KMS-11 (cell line): ENCODE data around the gene PRKAR1B.

ENCODE experiments used
- H2AFZ ChIP-seq: fragments of 200-600 bp; sonication (generic); 2 replicates; pipeline ENCODE4 v1.6.1; 2016; ENCODE audit warnings: antibody characterized with exemption, mixed run types, low read depth
- H3K27ac ChIP-seq: fragments of 200-600 bp; sonication (generic); 2 replicates; pipeline ENCODE4 v1.6.1; 2016; ENCODE audit warnings: mild to moderate bottlenecking, mixed run types
- H3K27me3 ChIP-seq: fragments of 200-600 bp; sonication (generic); 2 replicates; pipeline ENCODE4 v1.6.1; 2017; ENCODE audit warnings: mild to moderate bottlenecking, low read depth, mixed run types, moderate library complexity; ENCODE audit not compliant: insufficient read depth
- H3K36me3 ChIP-seq: fragments of 200-600 bp; sonication (generic); 2 replicates; pipeline ENCODE4 v1.6.1; 2017; ENCODE audit warnings: mild to moderate bottlenecking, mixed run types; ENCODE audit not compliant: insufficient read depth
- H3K4me1 ChIP-seq: fragments of 200-600 bp; sonication (generic); 2 replicates; pipeline ENCODE4 v1.6.1; 2016; ENCODE audit warnings: mild to moderate bottlenecking, low read depth, mixed run types; ENCODE audit not compliant: poor library complexity, severe bottlenecking
- H3K4me2 ChIP-seq: fragments of 200-600 bp; sonication (generic); 2 replicates; pipeline ENCODE4 v1.7.0; 2016; ENCODE audit warnings: mild to moderate bottlenecking, mixed run types
- H3K4me3 ChIP-seq: fragments of 200-600 bp; sonication (generic); IDR thresholded peaks from 2 replicates; pipeline ENCODE4 v1.6.1; 2017; ENCODE audit warnings: low read depth, low read length, mixed read lengths; ENCODE audit not compliant: insufficient read depth
- H3K79me2 ChIP-seq: fragments of 200-600 bp; sonication (generic); 2 replicates; pipeline ENCODE4 v1.6.1; 2016; ENCODE audit warnings: low read depth, mixed run types; ENCODE audit not compliant: insufficient read depth
- H3K9ac ChIP-seq: fragments of 200-600 bp; sonication (generic); 2 replicates; pipeline ENCODE4 v1.6.1; 2016; ENCODE audit warnings: mild to moderate bottlenecking, mixed run types
- H4K20me1 ChIP-seq: fragments of 200-600 bp; sonication (generic); 2 replicates; pipeline ENCODE4 v1.6.1; 2016; ENCODE audit warnings: mild to moderate bottlenecking, mixed run types; ENCODE audit not compliant: insufficient read depth
- TF ChIP-seq, protein P1 (sequence below): fragments of 200-600 bp; sonication (generic); conservative IDR thresholded peaks from 2 replicates; pipeline ENCODE4 v1.6.1; 2017; ENCODE audit warnings: low read depth, mild to moderate bottlenecking, antibody characterized with exemption, low read length, moderate library complexity, mixed read lengths

The PRKAR1B gene

GRCh38 chr7:516606-517456 lies 210.2 kb downstream of the PRKAR1B start:
- no peak overlapping the region for H3K4me3 ChIP-seq
- no peak overlapping the region for H3K27ac ChIP-seq
- no peak overlapping the region for H3K9ac ChIP-seq
- no peaks in the 10 kb centered on the region for H3K36me3 ChIP-seq
- no peak overlapping the region for H2AFZ ChIP-seq
- H3K79me2 ChIP-seq: no peaks in the 10 kb centered on the region
- TF ChIP-seq, protein P1, sequence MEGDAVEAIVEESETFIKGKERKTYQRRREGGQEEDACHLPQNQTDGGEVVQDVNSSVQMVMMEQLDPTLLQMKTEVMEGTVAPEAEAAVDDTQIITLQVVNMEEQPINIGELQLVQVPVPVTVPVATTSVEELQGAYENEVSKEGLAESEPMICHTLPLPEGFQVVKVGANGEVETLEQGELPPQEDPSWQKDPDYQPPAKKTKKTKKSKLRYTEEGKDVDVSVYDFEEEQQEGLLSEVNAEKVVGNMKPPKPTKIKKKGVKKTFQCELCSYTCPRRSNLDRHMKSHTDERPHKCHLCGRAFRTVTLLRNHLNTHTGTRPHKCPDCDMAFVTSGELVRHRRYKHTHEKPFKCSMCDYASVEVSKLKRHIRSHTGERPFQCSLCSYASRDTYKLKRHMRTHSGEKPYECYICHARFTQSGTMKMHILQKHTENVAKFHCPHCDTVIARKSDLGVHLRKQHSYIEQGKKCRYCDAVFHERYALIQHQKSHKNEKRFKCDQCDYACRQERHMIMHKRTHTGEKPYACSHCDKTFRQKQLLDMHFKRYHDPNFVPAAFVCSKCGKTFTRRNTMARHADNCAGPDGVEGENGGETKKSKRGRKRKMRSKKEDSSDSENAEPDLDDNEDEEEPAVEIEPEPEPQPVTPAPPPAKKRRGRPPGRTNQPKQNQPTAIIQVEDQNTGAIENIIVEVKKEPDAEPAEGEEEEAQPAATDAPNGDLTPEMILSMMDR: no peak
- no peaks in the 10 kb centered on the region for H4K20me1 ChIP-seq
- H3K27me3 ChIP-seq: peaks cover 65% of the 10 kb centered on the region
- no peaks in the 10 kb centered on the region for H3K4me1 ChIP-seq
- no peak overlapping the region for H3K4me2 ChIP-seq

GRCh38 chr7:516216-516605 lies 210.9 kb downstream of the PRKAR1B start:
- H3K9ac ChIP-seq: no peak overlapping the region
- TF ChIP-seq, protein P1: no peak
- H2AFZ ChIP-seq: no peak overlapping the region
- peaks cover 67% of the 10 kb centered on the region for H3K27me3 ChIP-seq
- H3K79me2 ChIP-seq: no peaks in the 10 kb centered on the region
- H4K20me1 ChIP-seq: no peaks in the 10 kb centered on the region
- H3K4me3 ChIP-seq: no peak overlapping the region
- no peaks in the 10 kb centered on the region for H3K36me3 ChIP-seq
- no peak overlapping the region for H3K27ac ChIP-seq
- no peak overlapping the region for H3K4me2 ChIP-seq
- no peaks in the 10 kb centered on the region for H3K4me1 ChIP-seq

DNA sequence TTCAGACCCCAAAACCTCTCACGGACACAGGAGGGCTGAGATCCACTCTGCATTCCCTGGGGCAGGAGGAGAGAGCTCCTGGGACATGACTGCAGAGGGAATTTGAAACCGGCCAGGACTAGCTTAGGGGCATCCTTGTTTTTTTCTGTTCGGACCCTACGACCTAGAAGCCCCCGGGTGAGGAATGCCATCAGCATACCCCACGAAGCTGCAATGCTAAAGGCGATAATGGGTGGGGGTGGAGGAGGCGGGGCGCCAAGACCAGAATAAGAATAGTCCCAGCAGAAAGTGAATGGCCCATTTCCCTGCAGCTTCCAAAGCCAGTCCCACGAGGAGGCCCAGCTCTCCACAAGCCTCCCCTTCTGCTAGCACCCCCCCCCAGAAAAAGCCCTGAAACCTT lies 211.5 kb downstream of the PRKAR1B start:
- H3K4me3 ChIP-seq: no peak overlapping the region
- no peaks in the 10 kb centered on the region for H3K4me1 ChIP-seq
- H3K4me2 ChIP-seq: no peak overlapping the region
- no peaks in the 10 kb centered on the region for H3K36me3 ChIP-seq
- no peak overlapping the region for H2AFZ ChIP-seq
- TF ChIP-seq, protein P1: no peak
- H4K20me1 ChIP-seq: no peaks in the 10 kb centered on the region
- peaks cover 66% of the 10 kb centered on the region for H3K27me3 ChIP-seq
- no peak overlapping the region for H3K9ac ChIP-seq
- no peaks in the 10 kb centered on the region for H3K79me2 ChIP-seq
- no peak overlapping the region for H3K27ac ChIP-seq

DNA sequence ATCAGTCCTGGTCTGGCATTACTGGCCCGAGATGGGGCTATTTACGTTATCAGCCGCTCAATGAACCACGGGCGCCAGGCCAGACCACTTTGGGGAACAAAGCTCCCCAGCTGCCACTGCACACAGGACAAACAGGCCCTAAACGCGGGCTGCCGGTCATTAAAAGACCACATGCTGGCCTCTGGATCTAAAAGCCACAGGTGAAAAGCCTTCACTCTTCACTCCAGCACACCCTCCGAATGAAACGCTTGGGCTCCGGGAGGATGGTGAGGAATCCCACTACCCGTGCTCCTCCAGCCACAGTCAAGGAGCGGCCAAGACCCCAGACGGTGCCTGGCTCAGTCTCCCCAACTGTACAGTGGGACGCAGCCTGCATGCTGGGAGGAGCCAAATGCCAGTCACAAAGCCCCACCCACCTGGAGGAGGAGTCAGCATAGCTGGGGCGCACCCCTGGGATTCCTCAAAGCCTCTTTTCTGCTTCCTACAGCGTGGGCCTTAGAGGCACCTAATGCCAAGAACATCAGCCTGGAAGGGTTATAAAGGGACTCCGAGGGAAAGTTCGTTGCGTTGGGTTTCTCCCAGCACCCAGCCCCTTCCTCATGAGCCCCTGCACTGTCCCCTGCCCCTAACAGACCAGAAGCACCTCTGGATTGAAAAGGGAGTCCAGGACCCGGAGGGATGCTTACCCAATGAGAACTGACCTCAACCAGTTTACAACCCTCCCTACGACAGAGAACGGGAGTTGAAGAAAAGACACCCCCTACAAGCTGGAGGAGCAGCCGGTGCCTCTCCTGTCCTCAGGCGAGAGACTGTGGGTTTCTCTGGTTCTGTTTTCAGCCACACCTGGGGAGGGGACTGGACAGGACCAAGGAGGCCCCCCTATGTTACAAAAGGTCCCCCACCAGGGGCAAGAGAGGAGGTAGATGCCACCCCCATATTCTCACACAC lies 212.2 kb downstream of the PRKAR1B start:
- no peak overlapping the region for H3K4me2 ChIP-seq
- peaks cover 64% of the 10 kb centered on the region for H3K27me3 ChIP-seq
- H3K4me3 ChIP-seq: no peak overlapping the region
- H3K9ac ChIP-seq: no peak overlapping the region
- H3K36me3 ChIP-seq: no peaks in the 10 kb centered on the region
- H2AFZ ChIP-seq: no peak overlapping the region
- no peaks in the 10 kb centered on the region for H3K79me2 ChIP-seq
- H3K4me1 ChIP-seq: no peaks in the 10 kb centered on the region
- H3K27ac ChIP-seq: no peak overlapping the region
- TF ChIP-seq, protein P1: no peak
- no peaks in the 10 kb centered on the region for H4K20me1 ChIP-seq
